Measurements from ENCODE around the gene HOXB9. TPM values are rescaled to one million over a fixed set of nuclear protein-coding genes. Genes with fewer than 3 reads are reported as not detected.

HOXB9 gene
- total RNA-seq, 6 donors from 2014 or later: 0.20 to 0.30 (median 0.29) TPM; not detected in 3

DNA sequence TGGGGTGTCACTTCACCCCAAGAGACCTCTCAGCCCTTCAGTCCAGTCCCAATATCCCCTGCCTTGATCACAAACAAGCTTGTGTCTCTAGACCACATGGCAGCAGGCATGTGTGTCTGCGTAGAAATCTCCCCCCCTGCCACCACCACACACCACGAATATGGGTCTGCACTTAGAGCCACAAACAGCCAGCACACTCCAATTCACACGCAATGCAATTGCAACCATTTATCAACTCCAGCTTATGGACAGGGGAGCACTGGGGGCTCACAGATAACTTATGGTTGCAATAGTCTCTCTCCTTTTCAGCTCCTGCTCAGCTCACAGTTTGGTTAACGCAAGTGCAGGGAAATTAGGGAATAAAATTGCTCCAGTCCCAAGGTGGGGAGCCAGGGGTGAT is 2.6 kb downstream of the HOXB9 start:
- no peak for TF ChIP-seq EP300 (IDR thresholded peaks at IDR 0.05)
- TF ChIP-seq POLR2AphosphoS5 (IDR thresholded peaks at IDR 0.05): no peak
- TF ChIP-seq, protein P1, sequence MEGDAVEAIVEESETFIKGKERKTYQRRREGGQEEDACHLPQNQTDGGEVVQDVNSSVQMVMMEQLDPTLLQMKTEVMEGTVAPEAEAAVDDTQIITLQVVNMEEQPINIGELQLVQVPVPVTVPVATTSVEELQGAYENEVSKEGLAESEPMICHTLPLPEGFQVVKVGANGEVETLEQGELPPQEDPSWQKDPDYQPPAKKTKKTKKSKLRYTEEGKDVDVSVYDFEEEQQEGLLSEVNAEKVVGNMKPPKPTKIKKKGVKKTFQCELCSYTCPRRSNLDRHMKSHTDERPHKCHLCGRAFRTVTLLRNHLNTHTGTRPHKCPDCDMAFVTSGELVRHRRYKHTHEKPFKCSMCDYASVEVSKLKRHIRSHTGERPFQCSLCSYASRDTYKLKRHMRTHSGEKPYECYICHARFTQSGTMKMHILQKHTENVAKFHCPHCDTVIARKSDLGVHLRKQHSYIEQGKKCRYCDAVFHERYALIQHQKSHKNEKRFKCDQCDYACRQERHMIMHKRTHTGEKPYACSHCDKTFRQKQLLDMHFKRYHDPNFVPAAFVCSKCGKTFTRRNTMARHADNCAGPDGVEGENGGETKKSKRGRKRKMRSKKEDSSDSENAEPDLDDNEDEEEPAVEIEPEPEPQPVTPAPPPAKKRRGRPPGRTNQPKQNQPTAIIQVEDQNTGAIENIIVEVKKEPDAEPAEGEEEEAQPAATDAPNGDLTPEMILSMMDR (IDR thresholded peaks at IDR 0.05): no peak
- TF ChIP-seq POLR2A (IDR thresholded peaks at IDR 0.05): no peak
- Histone ChIP-seq H3K27me3 (peaks cover 6 to 89% (median 57%) of the 10 kb centered on the region in 4 donors), H3K4me1 (peaks cover 24 to 30% (median 26%) of the 10 kb centered on the region in 4 donors), H3K9me3 (no peaks in the 10 kb centered on the region), H3K27ac (no peak overlapping the region), H3K4me3 (no peak overlapping the region), H3K36me3 (no peaks in the 10 kb centered on the region)
- WGBS, 2 donors: 36% methylated on average over 3 to 4 of the region's 4 CpGs
- DNase-seq (no peak), ATAC-seq (ENCODE audit: low FRiP score in 2 of 2) (no peak)

- DNase-seq (no peak), ATAC-seq (ENCODE audit: low FRiP score in 2 of 2) (no peak)
- H3K9me3 ChIP-seq: no peaks in the 10 kb centered on the region
- H3K27me3 ChIP-seq: peaks cover 6 to 90% (median 59%) of the 10 kb centered on the region in 4 donors
- H3K4me1 ChIP-seq: peaks cover 24 to 37% (median 27%) of the 10 kb centered on the region in 4 donors
- H3K36me3 ChIP-seq: no peaks in the 10 kb centered on the region
- WGBS, 2 donors: 39 to 49% methylated on average over 11 of the region's 11 CpGs
- H3K4me3 ChIP-seq: no peak overlapping the region
- no peak overlapping the region for H3K27ac ChIP-seq
- TF ChIP-seq, protein P1 (IDR thresholded peaks at IDR 0.05): no peak
- TF ChIP-seq POLR2AphosphoS5 (IDR thresholded peaks at IDR 0.05): no peak
- no peak for TF ChIP-seq EP300 (IDR thresholded peaks at IDR 0.05)
- no peak for TF ChIP-seq POLR2A (IDR thresholded peaks at IDR 0.05)
These were observed 3.3 kb downstream of the HOXB9 start for GRCh38 chr17:48622857-48623256.

- H3K27ac ChIP-seq: no peak overlapping the region
- peaks cover 6 to 90% (median 54%) of the 10 kb centered on the region in 4 donors for H3K27me3 ChIP-seq
- no peaks in the 10 kb centered on the region for H3K9me3 ChIP-seq
- TF ChIP-seq POLR2AphosphoS5 (IDR thresholded peaks at IDR 0.05): no peak
- TF ChIP-seq EP300 (IDR thresholded peaks at IDR 0.05): no peak
- TF ChIP-seq POLR2A (IDR thresholded peaks at IDR 0.05): no peak
- TF ChIP-seq, protein P1 (IDR thresholded peaks at IDR 0.05): no peak
- ATAC-seq (ENCODE audit: low FRiP score in 2 of 2) (no peak), DNase-seq (peak in 1 of 2 donors; percentile 70)
- no peaks in the 10 kb centered on the region for H3K36me3 ChIP-seq
- WGBS, 2 donors: 40 to 42% methylated on average over 38 to 40 of the region's 41 CpGs
- peaks cover 21 to 36% (median 24%) of the 10 kb centered on the region in 4 donors for H3K4me1 ChIP-seq
- no peak overlapping the region for H3K4me3 ChIP-seq
These were observed 4.5 kb downstream of the HOXB9 start for GRCh38 chr17:48621410-48622392.

- H3K27ac ChIP-seq: no peak overlapping the region
- DNase-seq (no peak), ATAC-seq (ENCODE audit: low FRiP score in 2 of 2) (no peak)
- peaks cover 10 to 25% (median 13%) of the 10 kb centered on the region in 4 donors for H3K4me1 ChIP-seq
- H3K4me3 ChIP-seq: no peak overlapping the region
- H3K9me3 ChIP-seq: no peaks in the 10 kb centered on the region
- H3K27me3 ChIP-seq: peaks cover 3 to 90% (median 50%) of the 10 kb centered on the region in 4 donors
- TF ChIP-seq, protein P1 (IDR thresholded peaks at IDR 0.05): no peak
- TF ChIP-seq EP300 (IDR thresholded peaks at IDR 0.05) (no peak), POLR2A (IDR thresholded peaks at IDR 0.05) (no peak), POLR2AphosphoS5 (IDR thresholded peaks at IDR 0.05) (no peak)
- WGBS, 2 donors: 47 to 57% methylated on average over 6 of the region's 6 CpGs
- H3K36me3 ChIP-seq: no peaks in the 10 kb centered on the region
These were observed 5.6 kb downstream of the HOXB9 start for GRCh38 chr17:48620461-48621139.
